Neural progenitor cell (in vitro differentiated cells): ENCODE measurements around the gene STOML1.

Source experiments
- CTCF ChIP-seq: fragments of 200-600 bp; sonication (generic); IDR thresholded peaks from 2 replicates; pipeline ENCODE4 v1.5.1; 2017; ENCODE audit warnings: antibody characterized with exemption, mild to moderate bottlenecking
- EZH2 ChIP-seq: fragments of 200-600 bp; sonication (generic); IDR thresholded peaks from 2 replicates; pipeline ENCODE4 v1.6.1; 2017; ENCODE audit warnings: antibody characterized with exemption, mild to moderate bottlenecking, moderate library complexity

DNA sequence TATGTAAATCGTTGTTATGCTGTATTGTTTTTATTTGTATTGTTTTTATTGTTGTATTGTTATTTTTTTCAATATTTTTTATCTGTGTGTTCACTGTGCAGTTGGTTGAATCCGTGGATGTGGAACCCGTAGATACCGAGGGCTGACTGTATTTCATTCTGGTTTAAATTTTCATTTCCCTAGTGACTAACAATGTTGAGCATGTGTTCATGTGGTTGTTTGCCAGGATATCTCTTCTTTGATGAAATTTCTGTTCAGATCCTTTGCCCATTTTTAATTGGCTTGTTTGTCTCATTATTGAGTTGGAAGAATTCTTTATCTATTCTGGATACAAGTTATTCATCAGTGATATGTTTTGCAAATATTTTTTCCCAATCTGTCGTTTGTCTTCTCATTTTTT, 29.7 kb downstream of the STOML1 start:
- TF ChIP-seq CTCF, result no peak
- no peak for TF ChIP-seq EZH2
